GM18511 (cell line): ENCODE measurements around the gene ZNF408.

Source experiments
- ATAC-seq: cut with Tn5 transposase; IDR thresholded peaks from one replicate; pipeline ENCODE4 v1.9.1; 2021; ENCODE audit warnings: mild to moderate bottlenecking, moderate library complexity; ENCODE audit not compliant: unreplicated experiment

Gene ZNF408

GRCh38 chr11:46675949-46676348, 24.9 kb upstream of the ZNF408 start:
- ATAC-seq, result no peak

- no peak for ATAC-seq
Measured at GRCh38 chr11:46676436-46677158, 24.2 kb upstream of the ZNF408 start.

- ATAC-seq, result no peak
Measured at GRCh38 chr11:46677169-46677568, 23.7 kb upstream of the ZNF408 start.

- ATAC-seq, result no peak
Measured at GRCh38 chr11:46677991-46678740, 22.7 kb upstream of the ZNF408 start.

GRCh38 chr11:46678741-46679130, 22.1 kb upstream of the ZNF408 start:
- ATAC-seq, result no peak

GRCh38 chr11:46679241-46680163, 21.3 kb upstream of the ZNF408 start:
- ATAC-seq, result no peak

- ATAC-seq, result no peak
Measured at GRCh38 chr11:46680164-46680760, 20.6 kb upstream of the ZNF408 start.

- ATAC-seq, result no peak
Measured at GRCh38 chr11:46680815-46681214, 20.0 kb upstream of the ZNF408 start.

- ATAC-seq, result no peak
Measured at GRCh38 chr11:46681814-46682213, 19.0 kb upstream of the ZNF408 start.

GRCh38 chr11:46682773-46683752, 17.8 kb upstream of the ZNF408 start:
- ATAC-seq, result no peak

- ATAC-seq, result no peak
Measured at GRCh38 chr11:46684367-46684766, 16.5 kb upstream of the ZNF408 start.

GRCh38 chr11:46686886-46687795, 13.7 kb upstream of the ZNF408 start:
- no peak for ATAC-seq

GRCh38 chr11:46690702-46691101, 10.1 kb upstream of the ZNF408 start:
- ATAC-seq, result no peak

GRCh38 chr11:46692450-46692849, 8.4 kb upstream of the ZNF408 start:
- no peak for ATAC-seq

- no peak for ATAC-seq
Measured at GRCh38 chr11:46693597-46694012, 7.2 kb upstream of the ZNF408 start.

GRCh38 chr11:46694072-46694471, 6.8 kb upstream of the ZNF408 start:
- no peak for ATAC-seq

GRCh38 chr11:46694607-46695006, 6.2 kb upstream of the ZNF408 start:
- ATAC-seq, result no peak

- no peak for ATAC-seq
Measured at GRCh38 chr11:46695345-46696211, 5.3 kb upstream of the ZNF408 start.
